Activated CD4-positive, alpha-beta T cell treated with anti-CD3 and anti-CD28 coated beads for 4 hours (primary cell): ENCODE results near the gene TBC1D22B.

Source experiments
- DNase-seq, 2 donors: peaks; one replicate each; pipeline ENCODE4 v3.0.0-alpha.2; 2020

TBC1D22B gene, protein sequence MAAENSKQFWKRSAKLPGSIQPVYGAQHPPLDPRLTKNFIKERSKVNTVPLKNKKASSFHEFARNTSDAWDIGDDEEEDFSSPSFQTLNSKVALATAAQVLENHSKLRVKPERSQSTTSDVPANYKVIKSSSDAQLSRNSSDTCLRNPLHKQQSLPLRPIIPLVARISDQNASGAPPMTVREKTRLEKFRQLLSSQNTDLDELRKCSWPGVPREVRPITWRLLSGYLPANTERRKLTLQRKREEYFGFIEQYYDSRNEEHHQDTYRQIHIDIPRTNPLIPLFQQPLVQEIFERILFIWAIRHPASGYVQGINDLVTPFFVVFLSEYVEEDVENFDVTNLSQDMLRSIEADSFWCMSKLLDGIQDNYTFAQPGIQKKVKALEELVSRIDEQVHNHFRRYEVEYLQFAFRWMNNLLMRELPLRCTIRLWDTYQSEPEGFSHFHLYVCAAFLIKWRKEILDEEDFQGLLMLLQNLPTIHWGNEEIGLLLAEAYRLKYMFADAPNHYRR

DNA sequence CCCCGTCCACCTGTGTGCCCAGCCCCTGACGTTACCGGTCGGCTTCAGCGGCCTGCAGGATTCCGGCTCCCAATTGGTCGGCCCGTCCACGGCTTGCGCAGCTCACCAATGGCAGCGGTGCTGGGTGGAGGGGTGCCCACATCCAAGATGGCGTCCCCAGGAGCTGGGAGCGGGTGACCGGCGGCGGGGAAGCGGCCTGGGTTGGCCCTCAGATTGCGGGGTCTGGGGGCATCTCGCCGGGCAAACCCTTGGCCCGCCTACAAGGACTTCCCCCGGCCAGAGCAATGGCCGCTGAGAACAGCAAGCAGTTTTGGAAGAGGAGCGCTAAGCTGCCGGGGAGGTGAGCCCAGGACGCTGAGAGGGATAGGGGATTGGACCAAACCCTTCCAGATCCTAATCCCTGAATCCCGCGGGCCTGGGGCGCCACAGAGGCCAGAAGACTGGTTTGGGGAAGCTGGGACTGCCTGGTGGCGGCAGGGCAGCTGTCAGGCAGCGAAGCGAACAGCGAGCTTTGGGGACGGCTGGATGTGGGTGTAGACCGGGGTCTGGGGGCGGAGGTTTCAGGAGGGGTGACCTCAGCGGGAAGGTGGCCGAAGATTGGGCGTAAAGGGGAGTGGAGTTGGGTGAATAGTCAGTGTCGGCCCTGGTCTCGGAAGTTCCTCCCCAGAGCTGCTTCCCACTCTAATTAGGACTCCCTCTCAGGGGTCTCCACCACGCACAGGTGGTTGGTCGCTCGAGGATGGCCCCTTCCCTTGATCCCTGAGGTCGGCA is at the start of gene TBC1D22B, which contains the start of gene TMEM217:
TSS of gene TBC1D22B (plus strand) at position 139 of the 771 bp plus-strand sequence. CDS start at position 285, 146 bp downstream.
TSS of gene TMEM217 (minus strand) at position 511 of the 771 bp plus-strand sequence. CDS start 39,114 bp downstream, outside the sequence.
- DNase-seq, result peak; percentile 94 to 95

DNA sequence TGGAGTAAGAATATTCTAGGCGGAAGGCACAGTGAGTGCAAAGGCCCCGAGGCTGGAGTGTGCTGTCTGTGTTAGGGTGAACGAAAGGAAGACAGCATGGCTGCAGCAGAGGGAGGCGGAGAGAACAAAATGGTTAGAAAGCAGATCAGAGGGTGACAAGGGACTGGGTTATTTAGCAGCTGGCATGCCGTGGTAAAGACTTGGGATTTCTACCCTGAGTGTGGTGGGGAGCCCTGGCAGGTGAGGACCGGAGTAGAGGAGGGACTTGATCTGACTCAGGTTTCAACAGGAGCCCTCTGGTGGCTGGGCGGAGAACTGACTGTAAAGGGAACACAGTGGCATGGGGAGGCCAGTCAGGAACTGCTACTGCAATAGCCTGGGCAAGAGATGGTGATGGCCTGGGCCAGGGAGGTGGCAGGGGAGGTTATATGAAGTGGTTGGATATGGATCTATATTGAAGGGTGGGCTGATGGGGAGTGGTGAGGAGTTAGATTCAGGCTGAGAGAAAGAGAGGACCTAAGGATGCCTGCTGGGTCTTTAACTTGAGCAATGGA is 49.6 kb upstream of the TBC1D22B start:
- DNase-seq, result peak; percentile 86 to 93

DNA sequence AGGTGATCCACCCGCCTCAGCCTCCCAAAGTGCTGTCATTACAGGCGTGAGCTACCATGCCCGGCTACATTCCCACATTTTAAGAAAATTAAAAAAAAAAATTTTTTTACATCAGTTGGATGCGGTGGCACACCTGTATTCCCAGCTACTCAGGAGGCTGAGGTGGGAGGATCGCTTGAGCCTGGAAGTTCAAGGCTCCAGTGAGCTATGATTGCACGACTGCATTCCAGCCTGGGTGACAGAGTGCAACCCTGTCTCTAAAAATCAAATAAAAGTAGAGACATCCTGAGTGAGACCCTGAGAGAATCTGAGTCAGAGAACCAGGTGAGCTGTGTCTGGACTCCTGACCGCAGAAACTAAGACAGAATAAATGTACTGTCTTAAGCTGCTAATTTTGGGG is 48.8 kb upstream of the TBC1D22B start:
- no peak for DNase-seq

DNA sequence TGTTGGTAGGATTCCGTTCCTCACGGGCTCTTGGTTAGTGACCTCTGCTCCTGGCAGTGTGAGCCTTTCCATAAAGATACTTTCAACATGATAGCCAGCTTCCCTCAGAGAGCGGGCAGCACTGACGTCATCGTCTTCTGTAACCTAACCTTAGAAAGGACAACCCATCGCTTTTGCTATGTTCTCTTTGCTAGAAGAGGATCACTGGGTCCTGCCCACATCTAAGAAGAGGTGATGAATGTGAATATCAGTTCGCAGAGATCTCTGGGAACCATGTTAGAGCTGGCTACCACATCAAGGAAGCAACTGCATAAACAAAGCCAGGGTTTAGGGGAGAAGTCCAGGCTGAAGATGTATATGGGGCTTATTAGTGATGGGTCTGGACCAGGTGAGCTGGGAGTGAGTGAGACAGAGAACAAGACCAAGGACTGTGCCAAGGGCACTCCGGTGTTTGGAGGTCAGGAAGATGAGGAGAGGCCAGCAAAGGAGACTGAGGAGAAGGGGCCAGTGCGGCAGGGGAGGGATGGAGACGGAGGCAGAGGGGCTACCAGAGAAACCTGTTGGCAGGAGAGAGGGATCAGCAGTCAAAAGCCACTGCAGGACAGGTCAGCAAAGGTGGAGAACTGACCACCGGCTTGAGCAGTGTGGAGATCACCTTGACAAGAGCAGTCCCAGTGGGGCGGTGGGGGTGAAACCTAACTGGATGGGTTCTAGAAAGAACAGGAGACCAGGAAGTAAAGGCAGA is 47.9 kb upstream of the TBC1D22B start:
- peak; percentile 50 to 55 for DNase-seq

DNA sequence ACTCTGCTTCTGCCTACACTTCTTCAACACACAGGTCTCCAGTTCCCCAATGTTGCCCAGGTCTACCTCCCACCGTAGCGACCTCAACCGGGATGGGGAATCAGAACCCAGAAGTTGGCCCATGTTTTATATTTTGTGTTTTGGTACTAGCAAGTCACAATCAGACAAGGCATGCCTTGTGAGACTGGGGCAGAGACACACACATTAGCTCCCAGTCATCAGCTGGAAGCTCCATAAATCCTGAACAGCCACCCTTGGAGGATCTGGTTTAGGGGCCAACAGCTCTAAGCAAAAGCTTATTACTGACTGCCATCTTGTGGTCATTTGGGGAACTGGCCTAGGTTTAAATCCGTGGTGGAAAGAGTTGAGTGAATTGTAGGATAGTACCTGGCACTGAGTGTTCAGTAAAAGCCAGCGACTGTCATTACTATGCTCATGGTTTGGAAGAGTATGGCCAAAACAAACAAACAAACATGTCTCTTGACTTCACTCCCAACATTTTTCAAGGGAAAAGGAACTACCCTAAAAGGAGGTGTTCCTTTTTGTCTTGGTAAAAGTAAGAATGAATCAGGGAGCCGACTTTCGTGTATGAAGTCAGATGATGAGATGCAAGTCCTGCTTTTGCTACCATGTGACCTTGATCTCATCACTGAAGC is 47.1 kb upstream of the TBC1D22B start:
- DNase-seq, result peak; percentile 68 to 90

DNA sequence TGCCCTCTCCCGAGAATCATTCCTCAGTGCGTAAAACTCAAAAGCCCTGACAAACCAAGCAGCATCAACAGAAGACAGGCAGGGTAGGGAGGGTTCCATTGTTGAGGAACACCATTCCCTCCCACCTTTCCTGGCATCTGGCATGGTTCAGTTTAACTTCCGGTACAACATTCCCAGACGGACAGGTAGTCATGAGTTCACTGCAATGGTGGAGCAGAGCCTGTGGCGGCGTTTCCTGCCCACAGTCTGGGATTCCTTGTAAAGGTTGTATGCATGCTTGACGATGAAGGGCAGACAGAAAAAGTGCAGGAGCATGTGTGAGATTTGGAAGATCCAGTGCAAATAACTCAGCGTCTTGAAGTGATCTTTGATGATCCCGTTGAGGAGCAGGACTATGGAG is 45.3 kb upstream of the TBC1D22B start:
- DNase-seq, result no peak

DNA sequence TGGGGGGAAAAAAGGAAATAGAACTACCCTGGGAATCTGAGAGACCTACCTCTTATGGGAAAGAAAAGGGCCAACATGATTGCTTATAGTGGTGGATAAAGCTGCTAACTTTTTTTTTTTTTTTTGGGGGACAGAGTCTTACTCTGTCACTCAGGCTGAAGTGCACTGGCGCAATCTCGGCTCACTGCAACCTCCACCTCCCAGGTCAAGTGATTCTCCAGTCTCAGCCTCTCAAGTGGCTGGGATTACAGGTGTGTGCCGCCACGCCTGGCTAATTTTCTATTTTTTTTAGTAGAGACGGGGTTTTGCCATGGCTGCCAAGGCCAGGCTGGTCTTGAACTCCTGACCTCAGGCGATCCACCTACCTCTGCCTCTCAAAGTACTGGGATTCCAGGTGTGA is 39.5 kb upstream of the TBC1D22B start:
- no peak for DNase-seq

DNA sequence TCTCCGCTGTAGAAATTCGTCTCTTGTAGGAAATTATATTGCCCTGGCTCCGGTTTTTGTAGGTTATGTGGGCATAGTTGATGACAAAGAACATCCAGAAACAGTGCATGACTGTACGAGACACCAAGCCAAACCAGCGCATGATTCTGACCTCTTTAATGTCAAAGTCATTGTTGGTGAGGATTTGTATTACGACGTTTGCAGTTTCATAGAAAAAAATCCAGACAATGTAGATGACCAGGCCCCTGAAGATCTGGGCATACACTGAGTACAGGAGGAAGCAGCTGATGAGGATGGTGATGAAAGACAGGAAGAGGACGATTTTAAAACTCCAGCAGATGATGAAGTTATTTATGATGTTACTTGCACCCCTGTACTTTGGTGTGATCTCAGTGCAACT is 39.1 kb upstream of the TBC1D22B start:
- no peak for DNase-seq

DNA sequence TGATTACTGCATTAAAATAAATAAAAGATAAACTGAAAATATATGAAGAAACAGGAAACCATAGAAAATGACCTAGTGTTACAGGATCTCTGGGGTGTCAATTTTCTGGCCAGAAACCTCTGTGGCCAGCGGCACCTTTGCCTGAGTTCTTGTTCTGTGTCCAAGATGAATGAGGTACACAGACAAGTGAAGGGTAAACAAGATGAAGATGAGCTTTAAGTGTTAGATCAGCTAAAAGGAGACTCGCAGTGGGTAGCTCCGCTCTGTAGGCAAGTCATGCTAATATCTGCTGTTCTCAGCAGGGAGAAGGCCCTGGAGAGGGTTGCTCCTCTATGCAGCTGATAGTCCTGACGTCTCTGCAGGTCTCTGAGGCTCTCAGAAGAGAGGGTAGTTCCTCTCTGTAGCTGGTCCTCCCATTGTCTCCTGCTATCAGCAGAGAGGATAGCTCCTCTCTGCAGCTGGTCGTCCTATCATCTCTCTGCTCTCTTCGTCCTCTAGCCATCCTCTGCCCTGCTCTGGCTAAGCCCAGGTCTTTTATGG is 35.9 kb upstream of the TBC1D22B start:
- no peak for DNase-seq

DNA sequence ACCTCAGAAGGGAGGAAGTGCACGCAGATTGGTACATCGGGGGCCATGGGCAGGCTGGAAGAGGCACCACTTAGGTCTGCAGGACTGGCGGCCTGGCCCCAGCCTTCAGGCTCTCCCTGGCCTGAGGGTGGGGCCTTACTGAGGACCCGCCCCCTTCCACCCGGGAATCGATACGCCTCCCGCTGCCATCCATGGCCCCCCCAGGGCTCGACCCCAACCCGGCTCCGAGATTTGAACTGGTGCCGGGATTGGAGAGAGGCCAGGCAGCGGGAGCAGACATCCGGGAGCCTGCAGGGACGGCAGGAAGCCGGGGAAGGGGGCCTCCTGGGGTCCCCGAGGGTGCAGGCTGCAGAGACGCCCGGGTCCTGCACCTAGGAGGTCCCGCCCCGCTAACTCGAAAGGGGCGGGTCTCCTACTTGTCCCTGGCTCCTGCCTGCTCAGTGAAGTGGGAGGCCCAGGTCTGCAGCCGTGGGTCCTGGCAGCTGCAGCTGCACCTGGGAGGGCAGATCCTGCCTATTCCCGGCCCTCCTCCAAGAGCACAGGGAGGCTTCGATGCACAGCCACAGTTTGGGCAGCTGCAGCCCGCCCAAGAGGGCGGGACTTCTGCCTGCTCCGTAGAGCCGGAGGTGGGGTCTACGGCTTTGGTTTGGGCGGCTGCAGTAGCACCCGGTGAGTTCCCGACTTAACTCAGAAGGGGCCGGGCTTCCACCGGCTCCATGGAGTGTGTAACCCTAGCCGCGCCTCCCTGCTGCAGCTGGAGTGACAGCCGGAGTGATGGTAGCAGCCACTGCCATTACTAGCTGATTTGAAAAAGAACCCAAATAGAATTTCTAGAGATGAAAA is 35.2 kb upstream of the TBC1D22B start:
- peak; percentile 58 to 60 for DNase-seq

DNA sequence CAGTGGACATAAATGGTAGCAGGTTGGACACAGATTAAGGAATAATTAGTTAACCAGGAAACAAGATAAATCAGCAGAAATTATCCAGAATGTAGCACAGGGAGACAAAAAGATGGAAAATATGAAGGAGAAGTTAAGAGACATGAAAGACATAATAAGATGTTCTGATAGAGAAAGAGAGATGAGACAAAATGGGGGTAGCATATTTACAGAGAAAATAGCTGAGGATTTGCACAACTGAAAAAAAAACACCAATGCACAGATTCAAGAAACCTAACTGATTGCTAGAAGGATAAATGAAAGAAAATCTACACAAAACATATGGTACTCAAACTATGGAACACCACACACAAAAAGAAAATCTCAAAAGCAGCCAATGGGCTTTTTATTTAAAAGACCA is 34.6 kb upstream of the TBC1D22B start:
- DNase-seq, result no peak

DNA sequence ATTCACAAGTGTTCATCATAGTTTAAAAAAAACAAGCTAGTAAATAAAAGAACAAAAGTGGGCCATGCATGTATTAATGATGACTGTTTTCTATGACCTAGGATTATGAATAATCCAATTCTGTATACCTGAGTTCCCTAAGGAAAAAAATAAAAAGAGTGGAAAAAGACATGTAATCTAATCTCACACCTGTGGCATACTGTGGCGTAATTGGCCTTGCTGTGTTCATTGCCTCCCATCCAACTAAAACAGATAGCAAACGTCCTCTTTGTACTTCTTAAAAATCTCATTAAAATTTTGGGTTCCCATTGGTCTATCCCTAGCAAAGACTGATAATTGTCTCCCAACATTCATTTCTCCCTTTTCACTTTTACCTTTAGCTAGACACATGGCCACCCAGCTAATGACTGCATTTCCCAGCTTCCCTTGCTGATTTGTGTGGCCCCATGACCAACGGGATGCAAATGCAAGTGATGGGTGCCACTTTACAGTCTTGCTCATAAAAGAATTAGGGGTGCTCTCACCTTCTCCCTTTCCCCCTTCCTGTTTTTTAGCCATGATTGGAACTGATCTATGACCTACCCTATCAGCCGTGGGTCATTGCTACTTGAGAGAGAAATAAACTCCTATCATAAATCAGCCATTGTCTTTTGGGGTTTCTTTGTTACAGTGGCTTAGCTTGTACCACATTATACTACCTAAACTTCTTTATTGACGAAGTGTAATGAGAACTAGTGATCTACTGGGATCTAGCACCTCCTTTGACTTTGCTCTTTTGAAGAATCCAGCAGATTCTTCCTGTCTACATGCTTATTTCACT is 32.0 kb upstream of the TBC1D22B start:
- DNase-seq, result no peak

DNA sequence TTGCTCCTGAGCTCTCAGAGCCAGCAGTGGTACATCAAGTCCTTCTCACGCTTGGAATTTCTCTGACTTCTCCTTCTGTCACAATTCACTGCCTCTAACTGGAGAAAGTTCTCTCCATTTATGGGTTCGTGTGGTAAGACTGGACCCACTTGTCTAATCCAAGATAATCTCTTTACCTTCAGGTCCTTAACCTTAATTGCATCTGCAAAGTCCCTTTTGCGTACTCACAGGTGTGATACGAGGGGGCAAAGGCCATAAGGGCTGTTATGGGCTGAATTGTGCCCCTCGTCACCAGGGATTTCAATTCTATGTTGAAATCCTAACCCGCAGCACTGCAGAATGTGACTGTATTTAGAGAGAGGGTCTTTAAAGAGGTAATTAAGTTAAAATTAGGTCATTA is 27.5 kb upstream of the TBC1D22B start:
- DNase-seq, result no peak

DNA sequence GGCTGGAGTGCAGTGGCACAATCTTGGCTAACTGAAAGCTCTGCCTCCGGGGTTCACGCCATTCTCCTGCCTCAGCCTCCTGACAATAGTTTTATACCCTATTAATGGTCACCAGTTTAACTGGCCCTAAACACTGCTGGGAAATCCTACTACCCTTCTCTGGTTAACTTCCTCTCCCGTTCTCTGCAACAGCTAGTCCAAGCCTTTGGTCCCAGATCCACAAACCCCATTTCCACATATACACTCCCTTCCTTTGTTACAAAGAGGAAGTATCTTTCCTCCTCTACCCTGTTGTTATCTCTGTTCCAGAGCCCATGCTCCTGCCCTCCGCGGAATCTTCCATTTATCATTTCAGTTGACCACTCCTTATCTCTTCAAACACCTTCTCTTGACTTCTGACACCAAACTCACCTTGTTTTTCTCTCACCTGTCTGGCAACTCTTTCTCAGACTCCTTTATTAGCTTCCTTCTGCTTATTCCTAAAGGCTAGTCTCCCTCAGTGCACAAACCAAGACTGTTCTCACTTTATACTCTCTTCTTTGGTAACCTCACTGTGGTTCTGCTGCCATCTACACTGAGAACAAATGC is 25.0 kb upstream of the TBC1D22B start:
- DNase-seq, result no peak

DNA sequence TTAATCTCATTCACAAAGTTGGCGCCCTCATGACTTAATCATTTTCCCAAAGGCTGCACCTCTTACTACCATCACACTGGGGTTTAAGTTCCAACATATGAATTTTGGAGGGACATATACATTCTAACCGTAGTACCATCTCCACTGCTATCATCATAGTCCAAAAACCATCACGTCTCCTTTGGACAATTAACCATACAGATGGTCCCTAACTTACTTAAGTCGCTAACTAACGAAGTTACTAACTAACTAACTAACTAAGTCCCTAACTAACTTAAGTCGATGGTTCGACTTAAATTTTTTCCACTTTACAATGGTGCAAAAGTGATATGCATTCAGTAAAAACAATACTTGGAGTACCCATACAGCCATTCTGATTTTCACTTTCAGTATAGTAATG is 24.0 kb upstream of the TBC1D22B start:
- DNase-seq, result no peak

DNA sequence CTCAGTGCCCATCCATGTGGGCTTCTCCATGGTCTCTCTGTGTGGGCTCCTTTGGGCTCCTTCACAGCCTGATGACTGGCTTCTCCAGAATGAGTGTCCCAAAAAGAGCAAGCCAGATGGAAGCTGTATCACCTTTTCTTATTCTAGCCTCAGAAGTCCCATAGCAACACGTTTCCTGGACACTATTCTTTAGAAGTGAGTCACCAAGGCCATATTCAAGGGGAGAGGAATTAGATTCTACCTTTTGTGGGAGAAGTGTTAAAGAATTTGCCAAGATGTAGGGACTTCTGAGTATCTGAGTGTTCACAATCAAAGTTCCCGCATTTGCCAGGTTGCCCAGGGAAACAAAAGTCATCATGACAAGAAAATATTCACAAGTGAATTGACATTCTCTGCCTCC is 20.7 kb upstream of the TBC1D22B start:
- no peak for DNase-seq

DNA sequence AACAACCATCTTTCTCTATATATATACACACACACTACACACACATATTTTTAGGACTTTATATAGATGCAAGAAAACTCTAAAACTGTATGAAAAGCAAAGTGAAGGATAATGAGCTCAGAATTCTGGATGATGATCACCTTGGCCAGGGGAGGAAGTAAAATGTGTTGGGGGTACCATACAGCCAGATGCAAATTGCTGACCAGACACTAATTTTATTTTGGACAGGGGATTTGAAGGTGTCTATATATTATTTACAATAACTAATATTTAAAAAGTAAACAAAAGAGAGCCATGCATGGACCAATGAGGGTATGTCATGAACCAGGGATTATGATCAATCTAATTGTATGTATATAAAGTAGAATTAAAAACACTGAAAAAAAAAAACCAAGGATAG is 19.8 kb upstream of the TBC1D22B start:
- no peak for DNase-seq

DNA sequence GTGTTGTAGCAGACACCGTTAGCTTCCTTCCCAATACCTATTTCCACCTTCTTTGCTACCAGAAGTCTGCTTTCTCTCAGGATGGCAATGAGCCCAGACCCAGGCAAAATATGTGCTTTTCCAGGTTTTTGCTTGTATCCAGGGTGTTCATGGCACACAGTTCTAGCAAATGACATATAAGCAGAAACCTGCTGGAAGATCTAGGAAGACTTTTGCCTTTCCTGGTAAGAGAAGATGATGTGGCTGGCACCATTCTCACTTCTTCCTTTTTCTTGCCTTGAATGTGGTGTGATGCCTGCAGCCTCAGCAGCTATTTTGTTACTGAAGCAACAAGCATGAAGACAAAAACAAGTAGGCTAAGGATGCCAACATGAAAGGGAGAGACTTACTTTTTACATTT is 19.2 kb upstream of the TBC1D22B start:
- DNase-seq, result no peak

DNA sequence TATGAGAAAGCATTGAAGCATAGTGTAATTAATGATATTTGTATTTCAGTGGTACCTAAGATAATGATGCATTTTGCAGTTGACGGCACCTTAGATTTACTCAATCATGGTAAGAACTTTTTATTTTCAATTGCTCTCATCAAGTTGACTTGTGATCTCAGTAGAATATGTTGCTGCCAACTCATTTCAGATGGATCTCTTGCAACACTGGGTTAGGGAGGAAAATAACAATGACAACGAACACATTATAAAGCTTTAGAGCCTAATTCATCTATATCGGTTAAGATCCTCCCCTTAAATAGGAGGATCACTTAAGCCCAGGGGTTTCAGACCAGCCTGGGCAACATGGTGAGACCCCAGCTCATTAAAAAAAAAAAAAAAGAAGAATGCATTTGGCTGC is 18.0 kb upstream of the TBC1D22B start:
- no peak for DNase-seq
